ENCODE results near the gene BAIAP2L1.

GRCh38 chr7:98374285-98374680, 26.6 kb downstream of the BAIAP2L1 start:
- TF ChIP-seq, protein P1, sequence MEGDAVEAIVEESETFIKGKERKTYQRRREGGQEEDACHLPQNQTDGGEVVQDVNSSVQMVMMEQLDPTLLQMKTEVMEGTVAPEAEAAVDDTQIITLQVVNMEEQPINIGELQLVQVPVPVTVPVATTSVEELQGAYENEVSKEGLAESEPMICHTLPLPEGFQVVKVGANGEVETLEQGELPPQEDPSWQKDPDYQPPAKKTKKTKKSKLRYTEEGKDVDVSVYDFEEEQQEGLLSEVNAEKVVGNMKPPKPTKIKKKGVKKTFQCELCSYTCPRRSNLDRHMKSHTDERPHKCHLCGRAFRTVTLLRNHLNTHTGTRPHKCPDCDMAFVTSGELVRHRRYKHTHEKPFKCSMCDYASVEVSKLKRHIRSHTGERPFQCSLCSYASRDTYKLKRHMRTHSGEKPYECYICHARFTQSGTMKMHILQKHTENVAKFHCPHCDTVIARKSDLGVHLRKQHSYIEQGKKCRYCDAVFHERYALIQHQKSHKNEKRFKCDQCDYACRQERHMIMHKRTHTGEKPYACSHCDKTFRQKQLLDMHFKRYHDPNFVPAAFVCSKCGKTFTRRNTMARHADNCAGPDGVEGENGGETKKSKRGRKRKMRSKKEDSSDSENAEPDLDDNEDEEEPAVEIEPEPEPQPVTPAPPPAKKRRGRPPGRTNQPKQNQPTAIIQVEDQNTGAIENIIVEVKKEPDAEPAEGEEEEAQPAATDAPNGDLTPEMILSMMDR (conservative IDR thresholded peaks at IDR 0.05 in 1 of 2, IDR thresholded peaks at IDR 0.05 in 1 of 2; ENCODE audit: low read depth in 1 of 2, low read length in 2 of 2), result no peak
- TF ChIP-seq EZH2 (IDR thresholded peaks at IDR 0.05; ENCODE audit: low read length, missing control alignments), result no peak
